Neuronal stem cell (in vitro differentiated cells): Measurements from ENCODE around the gene ECEL1.
A peak's percentile ranks its signal among the peaks of the same experiment; 100 is the strongest.
"Not testable (repeated sequence)": the region's sequence is repeated elsewhere in the genome, so short reads cannot be mapped to it uniquely, and the experiment has no call there.

Experiments
- DNase-seq: peaks from one replicate; pipeline ENCODE4 v3.0.0-alpha.2; 2013; ENCODE audit warnings: low spot score
- H2AFZ ChIP-seq: one replicate; pipeline ENCODE4 v1.6.1; 2013; ENCODE audit warnings: mild to moderate bottlenecking, low read length, inconsistent platforms
- H2AK5ac ChIP-seq: 2 replicates; pipeline ENCODE4 v1.6.1; 2013; ENCODE audit warnings: low read depth, mild to moderate bottlenecking, inconsistent platforms, low read length, moderate library complexity, mixed read lengths
- H2BK120ac ChIP-seq: 2 replicates; pipeline ENCODE4 v1.6.1; 2013; ENCODE audit warnings: low read depth, mild to moderate bottlenecking, inconsistent platforms, low read length, moderate library complexity, mixed read lengths
- H2BK12ac ChIP-seq: one replicate; pipeline ENCODE4 v1.6.1; 2013; ENCODE audit warnings: low read length, inconsistent platforms
- H2BK15ac ChIP-seq: 2 replicates; pipeline ENCODE4 v1.6.1; 2013; ENCODE audit warnings: mild to moderate bottlenecking, low read length, inconsistent platforms, mixed read lengths
- H2BK5ac ChIP-seq: one replicate; pipeline ENCODE4 v1.6.1; 2013; ENCODE audit warnings: inconsistent platforms, mild to moderate bottlenecking, low read length, moderate library complexity
- H3K14ac ChIP-seq: one replicate; pipeline ENCODE4 v1.6.1; 2013; ENCODE audit warnings: low read length, inconsistent platforms
- H3K18ac ChIP-seq: 2 replicates; pipeline ENCODE4 v1.6.1; 2013; ENCODE audit warnings: low read length, inconsistent platforms
- H3K23ac ChIP-seq: 2 replicates; pipeline ENCODE4 v1.6.1; 2013; ENCODE audit warnings: low read depth, mild to moderate bottlenecking, mixed read lengths, low read length, inconsistent platforms; ENCODE audit not compliant: poor library complexity
- H3K27ac ChIP-seq: replicated peaks from 3 replicates; pipeline ENCODE4 v1.5.1; 2013; ENCODE audit warnings: low read length, inconsistent platforms
- H3K27me3 ChIP-seq, 3 experiments: 2 replicates each; pipeline ENCODE4 v1.6.1; 2013; ENCODE audit warnings: low read length in 3 of 3, mild to moderate bottlenecking in 2 of 3, inconsistent platforms in 1 of 3, low read depth in 1 of 3, mixed read lengths in 1 of 3, moderate library complexity in 1 of 3; ENCODE audit not compliant: control insufficient read depth in 3 of 3, insufficient read depth in 3 of 3
- H3K36me3 ChIP-seq, 2 donors: replicated peaks in 1 of 2; 2 replicates each; pipeline ENCODE4 v1.6.1; 2013; ENCODE audit warnings: low read length in 2 of 2; ENCODE audit not compliant: control insufficient read depth in 2 of 2, insufficient read depth in 2 of 2
- H3K4ac ChIP-seq: 2 replicates; pipeline ENCODE4 v1.6.1; 2013; ENCODE audit warnings: inconsistent platforms, mild to moderate bottlenecking, low read length, moderate library complexity
- H3K4me1 ChIP-seq, 2 donors: 1 replicate in 1 of 2; 2 replicates in 1 of 2; pipeline ENCODE4 v1.6.1; 2013; ENCODE audit warnings: low read length in 2 of 2, low read depth in 1 of 2; ENCODE audit not compliant: control insufficient read depth in 2 of 2, insufficient read depth in 1 of 2
- H3K4me2 ChIP-seq: one replicate; pipeline ENCODE4 v1.6.1; 2013; ENCODE audit warnings: mild to moderate bottlenecking, low read length, inconsistent platforms; ENCODE audit not compliant: insufficient read depth, poor library complexity, severe bottlenecking
- H3K4me3 ChIP-seq, 2 donors: 2 replicates each; pipeline ENCODE4 v1.5.1; 2013; ENCODE audit warnings: low read length in 2 of 2, mild to moderate bottlenecking in 2 of 2, inconsistent platforms in 1 of 2, moderate library complexity in 1 of 2
- H3K79me1 ChIP-seq: one replicate; pipeline ENCODE4 v1.6.1; 2013; ENCODE audit warnings: low read depth, mild to moderate bottlenecking, inconsistent platforms, low read length, moderate library complexity
- H3K9ac ChIP-seq: one replicate; pipeline ENCODE4 v1.6.1; 2013; ENCODE audit warnings: mild to moderate bottlenecking, low read depth, low read length, inconsistent platforms; ENCODE audit not compliant: poor library complexity
- H3K9me3 ChIP-seq, 2 donors: replicated peaks in 1 of 2; 2 replicates each; pipeline versions ENCODE3 to v1.6.1; 2013; ENCODE audit warnings: low read length in 2 of 2, mild to moderate bottlenecking in 2 of 2, inconsistent platforms in 1 of 2, low read depth in 1 of 2, mixed read lengths in 1 of 2, moderate library complexity in 1 of 2; ENCODE audit not compliant: control insufficient read depth in 2 of 2, insufficient read depth in 1 of 2
- H4K8ac ChIP-seq: one replicate; pipeline ENCODE4 v1.6.1; 2013; ENCODE audit warnings: low read depth, mild to moderate bottlenecking, inconsistent platforms, low read length, moderate library complexity
- H4K91ac ChIP-seq: one replicate; pipeline ENCODE4 v1.6.1; 2013; ENCODE audit warnings: low read length, low read depth, mild to moderate bottlenecking, inconsistent platforms; ENCODE audit not compliant: poor library complexity
- WGBS, 2 donors: extraction: QIAGEN DNeasy Blood & Tissue Kit; methylation state at CpG; one replicate each; pipeline ENCODE4 v1.1.7; 2013; ENCODE audit warnings: missing lambda C conversion rate in 2 of 2, mixed read lengths in 1 of 2; ENCODE audit not compliant: insufficient read length in 2 of 2, insufficient replicate concordance in 1 of 2; ENCODE audit errors: extremely low coverage in 2 of 2; 5-methylcytosine and 5-hydroxymethylcytosine counted together

The ECEL1 gene

GRCh38 chr2:232534940-232535651 lies 47.5 kb upstream of the ECEL1 start:
- no peak overlapping the region for H4K91ac ChIP-seq
- peak overlapping the region; percentile 29 for H2BK5ac ChIP-seq
- H2BK15ac ChIP-seq, result no peak overlapping the region
- H2AK5ac ChIP-seq, result peak overlapping the region; percentile 92
- peak overlapping the region; percentile 72 for H2AFZ ChIP-seq
- peaks cover 2% of the 10 kb centered on the region for H3K79me1 ChIP-seq
- no peak overlapping the region for H3K9ac ChIP-seq
- H3K4me3 ChIP-seq, result no peak overlapping the region
- no peak for DNase-seq
- peaks cover 0 to 2% of the 10 kb centered on the region in 2 donors for H3K9me3 ChIP-seq
- H2BK12ac ChIP-seq, result peak overlapping the region; percentile 16
- no peak overlapping the region for H3K4ac ChIP-seq
- H3K27ac ChIP-seq, result no peak overlapping the region
- peak overlapping the region; percentile 24 for H3K18ac ChIP-seq
- no peak overlapping the region for H3K23ac ChIP-seq
- peak overlapping the region; percentile 21 for H2BK120ac ChIP-seq
- peak overlapping the region; percentile 86 for H3K14ac ChIP-seq
- H3K4me2 ChIP-seq, result no peak overlapping the region
- H4K8ac ChIP-seq, result no peak overlapping the region
- WGBS, 2 donors, result no CpG with 5 or more reads among the region's 14 CpGs
- peaks cover 6 to 17% of the 10 kb centered on the region in 2 donors for H3K4me1 ChIP-seq
- no peaks in the 10 kb centered on the region for H3K36me3 ChIP-seq
- H3K27me3 ChIP-seq, result no peaks in the 10 kb centered on the region

GRCh38 chr2:232533944-232534710 lies 46.5 kb upstream of the ECEL1 start:
- Histone ChIP-seq H3K9ac (no peak overlapping the region), H3K79me1 (peaks cover 2% of the 10 kb centered on the region), H4K91ac (no peak overlapping the region), H3K36me3 (no peaks in the 10 kb centered on the region), H2BK12ac (no peak overlapping the region), H3K27me3 (peaks cover 0 to 6% (median 0%) of the 10 kb centered on the region in 3 experiments), H3K14ac (no peak overlapping the region), H2BK5ac (no peak overlapping the region), H3K27ac (no peak overlapping the region), H3K4me1 (peaks cover 1 to 9% of the 10 kb centered on the region in 2 donors), H2AFZ (peak overlapping the region; percentile 72), H3K9me3 (peaks cover 0 to 2% of the 10 kb centered on the region in 2 donors), H2BK15ac (no peak overlapping the region), H4K8ac (no peak overlapping the region), H3K4me2 (no peak overlapping the region), H3K23ac (no peak overlapping the region), H2AK5ac (peak overlapping the region; percentile 76), H3K4me3 (no peak overlapping the region), H3K18ac (peak overlapping the region; percentile 61), H3K4ac (no peak overlapping the region), H2BK120ac (no peak overlapping the region)
- WGBS, 2 donors, result no CpG with 5 or more reads among the region's 13 CpGs
- no peak for DNase-seq

- not testable (repeated sequence) for H2AFZ ChIP-seq, H3K23ac ChIP-seq, H3K79me1 ChIP-seq, H3K4me1 ChIP-seq, H3K18ac ChIP-seq, H3K36me3 ChIP-seq, H3K9me3 ChIP-seq, H3K4me2 ChIP-seq, H3K14ac ChIP-seq, H4K91ac ChIP-seq, H2BK15ac ChIP-seq, H3K4me3 ChIP-seq, H2BK5ac ChIP-seq, DNase-seq, H2BK120ac ChIP-seq, H3K27ac ChIP-seq, H4K8ac ChIP-seq, H3K9ac ChIP-seq, H2BK12ac ChIP-seq, H2AK5ac ChIP-seq, H3K4ac ChIP-seq
- WGBS, 2 donors, result no CpG with 5 or more reads among the region's 7 CpGs
- peaks cover 0 to 14% (median 0%) of the 10 kb centered on the region in 3 experiments for H3K27me3 ChIP-seq
These were observed 45.2 kb upstream of the ECEL1 start for GRCh38 chr2:232532821-232533220.

DNA sequence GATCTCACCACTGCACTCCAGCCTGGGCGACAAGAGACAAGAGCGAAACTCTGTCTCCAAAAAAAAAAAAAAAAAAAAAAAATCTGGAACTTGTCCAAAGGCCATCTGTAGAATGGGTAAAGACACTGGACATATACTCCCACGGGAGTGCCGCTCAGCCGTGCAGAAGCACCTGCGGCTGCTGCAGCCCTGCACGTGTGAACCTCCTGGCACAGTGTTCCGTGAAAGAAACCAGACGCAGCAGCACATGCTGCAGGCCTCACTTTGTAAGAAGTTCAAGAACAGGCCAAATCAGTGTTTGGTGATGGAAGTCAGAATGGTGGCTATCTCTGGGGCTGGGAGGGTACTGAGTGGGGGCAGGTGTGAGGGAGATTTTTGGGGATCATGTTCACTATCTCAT lies 44.8 kb upstream of the ECEL1 start:
- no peak overlapping the region for H3K14ac ChIP-seq
- peaks cover 0 to 2% of the 10 kb centered on the region in 2 donors for H3K4me1 ChIP-seq
- H3K4me3 ChIP-seq, result no peak overlapping the region
- H4K91ac ChIP-seq, result no peak overlapping the region
- no peak overlapping the region for H3K27ac ChIP-seq
- no peak overlapping the region for H2BK12ac ChIP-seq
- no peak overlapping the region for H3K18ac ChIP-seq
- peaks cover 0 to 2% of the 10 kb centered on the region in 2 donors for H3K9me3 ChIP-seq
- H2AK5ac ChIP-seq, result no peak overlapping the region
- no peak overlapping the region for H3K23ac ChIP-seq
- DNase-seq, result no peak
- H3K4ac ChIP-seq, result no peak overlapping the region
- H2BK120ac ChIP-seq, result no peak overlapping the region
- WGBS, 2 donors, result no CpG with 5 or more reads among the region's 9 CpGs
- H3K36me3 ChIP-seq, result no peaks in the 10 kb centered on the region
- H3K9ac ChIP-seq, result no peak overlapping the region
- H4K8ac ChIP-seq, result peak overlapping the region; percentile 95
- no peak overlapping the region for H2BK5ac ChIP-seq
- H3K79me1 ChIP-seq, result peaks cover 2% of the 10 kb centered on the region
- H3K4me2 ChIP-seq, result no peak overlapping the region
- no peak overlapping the region for H2AFZ ChIP-seq
- H3K27me3 ChIP-seq, result peaks cover 0 to 16% (median 0%) of the 10 kb centered on the region in 3 experiments
- H2BK15ac ChIP-seq, result no peak overlapping the region
